MCF 10A (cell line): ENCODE data around the gene CDYL. TPM values are rescaled to one million over a fixed set of nuclear protein-coding genes. Genes with fewer than 3 reads are reported as not detected.
A peak's percentile ranks its signal among the peaks of the same experiment; 100 is the strongest.

ENCODE experiments used
- BruUV-seq: library from RNA; stranded (reverse); fragments of 400-500 nt; replicated peaks from 2 replicates; lab custom pipeline; 2021; lab: Mats Ljungman, UMichigan
- CTCF ChIA-PET: fragments of 300-600 bp; sonication (Branson Sonifier 250); formaldehyde crosslinking; extraction: SDS; loops from one replicate; lab custom pipeline; 2021; ENCODE audit warnings: antibody characterized with exemption, inconsistent platforms; lab: Yijun Ruan, JAX
- POLR2A ChIA-PET: fragments of 300-600, 350-650 bp; sonication (Branson Sonifier 250); formaldehyde crosslinking; extraction: SDS; loops from one replicate; lab custom pipeline; 2020; ENCODE audit warnings: antibody characterized with exemption, inconsistent platforms; lab: Yijun Ruan, JAX
- DNase-seq: peaks from one replicate; pipeline ENCODE4 v3.0.0-alpha.2; 2018; ENCODE audit not compliant: unreplicated experiment
- H3K27ac Mint-ChIP-seq: one replicate; pipeline ENCODE4 v1.8.0; 2022; ENCODE audit warnings: mild to moderate bottlenecking, low read depth, mixed read lengths; ENCODE audit not compliant: unreplicated experiment
- H3K27me3 Mint-ChIP-seq: one replicate; pipeline ENCODE4 v1.8.0; 2022; ENCODE audit warnings: mixed read lengths; ENCODE audit not compliant: insufficient read depth, unreplicated experiment
- H3K36me3 Mint-ChIP-seq: one replicate; pipeline ENCODE4 v1.8.0; 2022; ENCODE audit warnings: mild to moderate bottlenecking, moderate library complexity, mixed read lengths; ENCODE audit not compliant: insufficient read depth, unreplicated experiment
- H3K4me1 Mint-ChIP-seq: one replicate; pipeline ENCODE4 v1.8.0; 2022; ENCODE audit warnings: mixed read lengths; ENCODE audit not compliant: insufficient read depth, unreplicated experiment
- H3K4me3 Mint-ChIP-seq: one replicate; pipeline ENCODE4 v1.8.0; 2022; ENCODE audit warnings: mild to moderate bottlenecking, moderate library complexity, mixed read lengths; ENCODE audit not compliant: unreplicated experiment
- H3K9me3 Mint-ChIP-seq: one replicate; pipeline ENCODE4 v1.8.0; 2022; ENCODE audit warnings: mixed read lengths; ENCODE audit not compliant: unreplicated experiment
- CTCF ChIP-seq: fragments of 200-600 bp; IDR thresholded peaks from one replicate; pipeline ENCODE4 v1.8.0; 2022; ENCODE audit warnings: antibody characterized with exemption, mild to moderate bottlenecking; ENCODE audit not compliant: unreplicated experiment
- intact Hi-C: fragments of 100-400 bp; cut with micrococcal nuclease; formaldehyde crosslinking; loops from 2 replicates; pipeline ENCODE4 v1.14.1; 2022
- total RNA-seq: library from RNA; stranded (reverse); gene quantifications from 2 replicates; pipeline ENCODE4 v1.2.3, GENCODE V29; 2022

Gene CDYL
- total RNA-seq, 1 experiment from 2014 or later, result 48.9 TPM

GRCh38 chr6:4778086-4778485 lies 1.9 kb downstream of the CDYL start:
- Mint-ChIP-seq H3K9me3 (peaks cover 7% of the 10 kb centered on the region), H3K27me3 (no peaks in the 10 kb centered on the region), H3K4me1 (peaks cover 18% of the 10 kb centered on the region), H3K36me3 (peaks cover 5% of the 10 kb centered on the region), H3K27ac (peak overlapping the region; percentile 39), H3K4me3 (peak overlapping the region; percentile 85)
- ChIA-PET CTCF (interaction anchor here (0.6 to 1.3 kb wide), 5 partner anchors 17 to 462 kb away, joined by 3 to 5 read pairs (median 3); no protein-coding TSS in a partner anchor), POLR2A (interaction anchor here (1.2 to 1.7 kb wide), 5 partner anchors 12 to 426 kb away, joined by 3 to 7 read pairs (median 4); no protein-coding TSS in a partner anchor)
- DNase-seq, result peak; percentile 20
- BruUV-seq, result no TSS peak
- intact Hi-C loops, result loop anchor here (5.0 kb wide), 1 partner anchor 131 kb away; no protein-coding TSS in a partner anchor
- TF ChIP-seq CTCF, result no peak

- ChIA-PET CTCF (interaction anchor here (0.7 kb wide), 1 partner anchor 154 kb away, joined by 4 read pairs; no protein-coding TSS in a partner anchor), POLR2A (interaction anchor here (0.6 to 1.3 kb wide), 2 partner anchors 18 to 78 kb away, joined by 3 read pairs; no protein-coding TSS in a partner anchor)
- DNase-seq, result peak; percentile 52
- peaks cover 18% of the 10 kb centered on the region for H3K4me1 Mint-ChIP-seq
- H3K36me3 Mint-ChIP-seq, result peaks cover 5% of the 10 kb centered on the region
- no peak for TF ChIP-seq CTCF
- no peak overlapping the region for H3K4me3 Mint-ChIP-seq
- no peak overlapping the region for H3K27ac Mint-ChIP-seq
- no TSS peak for BruUV-seq
- intact Hi-C loops, result no loop called here
- peaks cover 15% of the 10 kb centered on the region for H3K9me3 Mint-ChIP-seq
- no peaks in the 10 kb centered on the region for H3K27me3 Mint-ChIP-seq
Observed at GRCh38 chr6:4780360-4780812, 4.2 kb downstream of the CDYL start.

GRCh38 chr6:4781426-4781825 lies 5.2 kb downstream of the CDYL start:
- BruUV-seq, result no TSS peak
- no peak overlapping the region for H3K4me3 Mint-ChIP-seq
- H3K27ac Mint-ChIP-seq, result no peak overlapping the region
- no peak for TF ChIP-seq CTCF
- no peaks in the 10 kb centered on the region for H3K27me3 Mint-ChIP-seq
- H3K36me3 Mint-ChIP-seq, result peaks cover 5% of the 10 kb centered on the region
- CTCF ChIA-PET, result interaction anchor here (0.7 kb wide), 1 partner anchor 153 kb away, joined by 4 read pairs; no protein-coding TSS in a partner anchor
- H3K9me3 Mint-ChIP-seq, result peaks cover 15% of the 10 kb centered on the region
- peaks cover 18% of the 10 kb centered on the region for H3K4me1 Mint-ChIP-seq
- intact Hi-C loops, result no loop called here
- DNase-seq, result no peak
- POLR2A ChIA-PET, result interaction anchor here (0.7 to 1.3 kb wide), 2 partner anchors 17 to 727 kb away, joined by 3 read pairs; no protein-coding TSS in a partner anchor

- H3K4me3 Mint-ChIP-seq, result no peak overlapping the region
- H3K27me3 Mint-ChIP-seq, result no peaks in the 10 kb centered on the region
- ChIA-PET POLR2A (interaction anchor here (0.6 kb wide), 1 partner anchor 434 kb away, joined by 3 read pairs; no protein-coding TSS in a partner anchor), CTCF (interaction anchor here (0.6 kb wide), 1 partner anchor 111 kb away, joined by 3 read pairs; no protein-coding TSS in a partner anchor)
- H3K27ac Mint-ChIP-seq, result no peak overlapping the region
- BruUV-seq, result no TSS peak
- intact Hi-C loops, result no loop called here
- TF ChIP-seq CTCF, result no peak
- H3K9me3 Mint-ChIP-seq, result peaks cover 15% of the 10 kb centered on the region
- H3K36me3 Mint-ChIP-seq, result peaks cover 5% of the 10 kb centered on the region
- DNase-seq, result no peak
- peaks cover 18% of the 10 kb centered on the region for H3K4me1 Mint-ChIP-seq
Observed at GRCh38 chr6:4781967-4782575, 5.9 kb downstream of the CDYL start.
